Measurements from ENCODE around the gene PSMB1. TPM values are rescaled to one million over a fixed set of nuclear protein-coding genes. Genes with fewer than 3 reads are reported as not detected.

PSMB1 gene
- total and polyA plus RNA-seq, 2 experiments from 2014 or later, result 357 to 576 TPM

DNA sequence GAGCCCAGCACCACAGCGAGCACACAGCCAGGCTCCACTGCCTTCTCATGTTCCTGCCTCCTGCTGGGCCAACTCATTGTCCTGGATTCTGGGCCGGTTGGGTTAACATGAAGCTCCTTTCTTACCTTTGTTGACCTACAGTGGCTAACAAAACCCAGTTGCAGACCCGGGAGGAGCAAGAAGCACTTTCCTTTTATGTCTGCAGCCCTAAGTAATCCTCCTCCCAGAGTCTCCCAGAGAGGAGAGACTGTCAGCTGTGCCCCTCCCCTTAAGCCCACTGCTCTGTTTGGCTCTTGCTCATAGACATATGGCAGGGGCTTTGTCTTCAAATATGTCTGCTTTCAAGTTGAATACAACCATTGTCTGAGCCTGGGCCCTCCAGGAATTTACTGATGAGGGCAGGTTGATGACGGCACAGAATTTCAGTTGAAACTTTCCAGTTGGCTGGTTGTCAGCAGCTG is 55.2 kb downstream of the PSMB1 start:
- peak; percentile 74 for DNase-seq (ENCODE audit: low spot score)
- H3K27ac Mint-ChIP-seq, result no peak overlapping the region
- Histone ChIP-seq H3K4me1 (ENCODE audit: insufficient read depth) (peaks cover 7% of the 10 kb centered on the region; the same call in 1 of the 2 replicates), H4K20me1 (replicated peaks; ENCODE audit: insufficient read depth) (no peaks in the 10 kb centered on the region), H3K27ac (ENCODE audit: low read depth) (no peak overlapping the region), H3K4me3 (no peak overlapping the region), H3F3A (replicated peaks; ENCODE audit: low read depth) (no peaks in the 10 kb centered on the region), H3K36me3 (ENCODE audit: insufficient read depth) (no peaks in the 10 kb centered on the region), H3K79me2 (replicated peaks; ENCODE audit: insufficient read depth) (no peaks in the 10 kb centered on the region), H3K4me2 (no peak overlapping the region), H2AFZ (no peak overlapping the region), H3K9me2 (ENCODE audit: insufficient read depth) (peaks cover 4% of the 10 kb centered on the region; the same call in 1 of the 2 replicates), H3K27me3 (ENCODE audit: insufficient read depth) (no peaks in the 10 kb centered on the region)
- no peak overlapping the region for H3K4me3 Mint-ChIP-seq
- H3K36me3 Mint-ChIP-seq (ENCODE audit: low read depth), result peaks cover 19% of the 10 kb centered on the region; the same call in 2 of the 3 replicates
- peaks cover 12% of the 10 kb centered on the region for H3K4me1 Mint-ChIP-seq
- peaks cover 30% of the 10 kb centered on the region for H3K9me3 Mint-ChIP-seq
- TF ChIP-seq CREB1 (CRISPR knock-in tag; IDR thresholded peaks at IDR 0.05; ENCODE audit: low read depth) (no peak), ZNF114 (CRISPR knock-in tag; IDR thresholded peaks at IDR 0.05) (peak; percentile 70; the same call in 1 of the 2 replicates), POLR2AphosphoS5 (IDR thresholded peaks at IDR 0.05; ENCODE audit: low read depth) (no peak), NANOG (IDR thresholded peaks at IDR 0.05; ENCODE audit: borderline replicate concordance) (no peak), JUNB (IDR thresholded peaks at IDR 0.05; ENCODE audit: unreplicated experiment) (no peak), EZH2phosphoT487 (IDR thresholded peaks at IDR 0.05; ENCODE audit: unreplicated experiment) (no peak), STAT1 (IDR thresholded peaks at IDR 0.05; ENCODE audit: unreplicated experiment) (no peak), EZH2 (IDR thresholded peaks at IDR 0.05; ENCODE audit: low read depth, unreplicated experiment) (no peak), ZNF331 (CRISPR knock-in tag; IDR thresholded peaks at IDR 0.05; ENCODE audit: low read depth) (no peak)
- TF ChIP-seq, protein P1, sequence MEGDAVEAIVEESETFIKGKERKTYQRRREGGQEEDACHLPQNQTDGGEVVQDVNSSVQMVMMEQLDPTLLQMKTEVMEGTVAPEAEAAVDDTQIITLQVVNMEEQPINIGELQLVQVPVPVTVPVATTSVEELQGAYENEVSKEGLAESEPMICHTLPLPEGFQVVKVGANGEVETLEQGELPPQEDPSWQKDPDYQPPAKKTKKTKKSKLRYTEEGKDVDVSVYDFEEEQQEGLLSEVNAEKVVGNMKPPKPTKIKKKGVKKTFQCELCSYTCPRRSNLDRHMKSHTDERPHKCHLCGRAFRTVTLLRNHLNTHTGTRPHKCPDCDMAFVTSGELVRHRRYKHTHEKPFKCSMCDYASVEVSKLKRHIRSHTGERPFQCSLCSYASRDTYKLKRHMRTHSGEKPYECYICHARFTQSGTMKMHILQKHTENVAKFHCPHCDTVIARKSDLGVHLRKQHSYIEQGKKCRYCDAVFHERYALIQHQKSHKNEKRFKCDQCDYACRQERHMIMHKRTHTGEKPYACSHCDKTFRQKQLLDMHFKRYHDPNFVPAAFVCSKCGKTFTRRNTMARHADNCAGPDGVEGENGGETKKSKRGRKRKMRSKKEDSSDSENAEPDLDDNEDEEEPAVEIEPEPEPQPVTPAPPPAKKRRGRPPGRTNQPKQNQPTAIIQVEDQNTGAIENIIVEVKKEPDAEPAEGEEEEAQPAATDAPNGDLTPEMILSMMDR (conservative IDR thresholded peaks at IDR 0.05; ENCODE audit: low read depth in 2 of 2), result no peak
- TF ChIP-seq, protein P2, sequence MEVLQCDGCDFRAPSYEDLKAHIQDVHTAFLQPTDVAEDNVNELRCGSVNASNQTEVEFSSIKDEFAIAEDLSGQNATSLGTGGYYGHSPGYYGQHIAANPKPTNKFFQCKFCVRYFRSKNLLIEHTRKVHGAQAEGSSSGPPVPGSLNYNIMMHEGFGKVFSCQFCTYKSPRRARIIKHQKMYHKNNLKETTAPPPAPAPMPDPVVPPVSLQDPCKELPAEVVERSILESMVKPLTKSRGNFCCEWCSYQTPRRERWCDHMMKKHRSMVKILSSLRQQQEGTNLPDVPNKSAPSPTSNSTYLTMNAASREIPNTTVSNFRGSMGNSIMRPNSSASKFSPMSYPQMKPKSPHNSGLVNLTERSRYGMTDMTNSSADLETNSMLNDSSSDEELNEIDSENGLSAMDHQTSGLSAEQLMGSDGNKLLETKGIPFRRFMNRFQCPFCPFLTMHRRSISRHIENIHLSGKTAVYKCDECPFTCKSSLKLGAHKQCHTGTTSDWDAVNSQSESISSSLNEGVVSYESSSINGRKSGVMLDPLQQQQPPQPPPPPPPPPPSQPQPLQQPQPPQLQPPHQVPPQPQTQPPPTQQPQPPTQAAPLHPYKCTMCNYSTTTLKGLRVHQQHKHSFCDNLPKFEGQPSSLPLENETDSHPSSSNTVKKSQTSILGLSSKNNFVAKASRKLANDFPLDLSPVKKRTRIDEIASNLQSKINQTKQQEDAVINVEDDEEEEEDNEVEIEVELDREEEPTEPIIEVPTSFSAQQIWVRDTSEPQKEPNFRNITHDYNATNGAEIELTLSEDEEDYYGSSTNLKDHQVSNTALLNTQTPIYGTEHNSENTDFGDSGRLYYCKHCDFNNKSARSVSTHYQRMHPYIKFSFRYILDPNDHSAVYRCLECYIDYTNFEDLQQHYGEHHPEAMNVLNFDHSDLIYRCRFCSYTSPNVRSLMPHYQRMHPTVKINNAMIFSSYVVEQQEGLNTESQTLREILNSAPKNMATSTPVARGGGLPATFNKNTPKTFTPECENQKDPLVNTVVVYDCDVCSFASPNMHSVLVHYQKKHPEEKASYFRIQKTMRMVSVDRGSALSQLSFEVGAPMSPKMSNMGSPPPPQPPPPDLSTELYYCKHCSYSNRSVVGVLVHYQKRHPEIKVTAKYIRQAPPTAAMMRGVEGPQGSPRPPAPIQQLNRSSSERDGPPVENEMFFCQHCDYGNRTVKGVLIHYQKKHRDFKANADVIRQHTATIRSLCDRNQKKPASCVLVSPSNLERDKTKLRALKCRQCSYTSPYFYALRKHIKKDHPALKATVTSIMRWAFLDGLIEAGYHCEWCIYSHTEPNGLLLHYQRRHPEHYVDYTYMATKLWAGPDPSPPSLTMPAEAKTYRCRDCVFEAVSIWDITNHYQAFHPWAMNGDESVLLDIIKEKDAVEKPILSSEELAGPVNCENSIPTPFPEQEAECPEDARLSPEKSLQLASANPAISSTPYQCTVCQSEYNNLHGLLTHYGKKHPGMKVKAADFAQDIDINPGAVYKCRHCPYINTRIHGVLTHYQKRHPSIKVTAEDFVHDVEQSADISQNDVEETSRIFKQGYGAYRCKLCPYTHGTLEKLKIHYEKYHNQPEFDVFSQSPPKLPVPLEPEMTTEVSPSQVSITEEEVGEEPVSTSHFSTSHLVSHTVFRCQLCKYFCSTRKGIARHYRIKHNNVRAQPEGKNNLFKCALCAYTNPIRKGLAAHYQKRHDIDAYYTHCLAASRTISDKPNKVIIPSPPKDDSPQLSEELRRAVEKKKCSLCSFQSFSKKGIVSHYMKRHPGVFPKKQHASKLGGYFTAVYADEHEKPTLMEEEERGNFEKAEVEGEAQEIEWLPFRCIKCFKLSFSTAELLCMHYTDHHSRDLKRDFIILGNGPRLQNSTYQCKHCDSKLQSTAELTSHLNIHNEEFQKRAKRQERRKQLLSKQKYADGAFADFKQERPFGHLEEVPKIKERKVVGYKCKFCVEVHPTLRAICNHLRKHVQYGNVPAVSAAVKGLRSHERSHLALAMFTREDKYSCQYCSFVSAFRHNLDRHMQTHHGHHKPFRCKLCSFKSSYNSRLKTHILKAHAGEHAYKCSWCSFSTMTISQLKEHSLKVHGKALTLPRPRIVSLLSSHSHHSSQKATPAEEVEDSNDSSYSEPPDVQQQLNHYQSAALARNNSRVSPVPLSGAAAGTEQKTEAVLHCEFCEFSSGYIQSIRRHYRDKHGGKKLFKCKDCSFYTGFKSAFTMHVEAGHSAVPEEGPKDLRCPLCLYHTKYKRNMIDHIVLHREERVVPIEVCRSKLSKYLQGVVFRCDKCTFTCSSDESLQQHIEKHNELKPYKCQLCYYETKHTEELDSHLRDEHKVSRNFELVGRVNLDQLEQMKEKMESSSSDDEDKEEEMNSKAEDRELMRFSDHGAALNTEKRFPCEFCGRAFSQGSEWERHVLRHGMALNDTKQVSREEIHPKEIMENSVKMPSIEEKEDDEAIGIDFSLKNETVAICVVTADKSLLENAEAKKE (CRISPR knock-in tag; IDR thresholded peaks at IDR 0.05), result peak; percentile 99
- TF ChIP-seq, protein P3, sequence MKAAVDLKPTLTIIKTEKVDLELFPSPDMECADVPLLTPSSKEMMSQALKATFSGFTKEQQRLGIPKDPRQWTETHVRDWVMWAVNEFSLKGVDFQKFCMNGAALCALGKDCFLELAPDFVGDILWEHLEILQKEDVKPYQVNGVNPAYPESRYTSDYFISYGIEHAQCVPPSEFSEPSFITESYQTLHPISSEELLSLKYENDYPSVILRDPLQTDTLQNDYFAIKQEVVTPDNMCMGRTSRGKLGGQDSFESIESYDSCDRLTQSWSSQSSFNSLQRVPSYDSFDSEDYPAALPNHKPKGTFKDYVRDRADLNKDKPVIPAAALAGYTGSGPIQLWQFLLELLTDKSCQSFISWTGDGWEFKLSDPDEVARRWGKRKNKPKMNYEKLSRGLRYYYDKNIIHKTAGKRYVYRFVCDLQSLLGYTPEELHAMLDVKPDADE (IDR thresholded peaks at IDR 0.05), result no peak
- TF ChIP-seq, protein P4, sequence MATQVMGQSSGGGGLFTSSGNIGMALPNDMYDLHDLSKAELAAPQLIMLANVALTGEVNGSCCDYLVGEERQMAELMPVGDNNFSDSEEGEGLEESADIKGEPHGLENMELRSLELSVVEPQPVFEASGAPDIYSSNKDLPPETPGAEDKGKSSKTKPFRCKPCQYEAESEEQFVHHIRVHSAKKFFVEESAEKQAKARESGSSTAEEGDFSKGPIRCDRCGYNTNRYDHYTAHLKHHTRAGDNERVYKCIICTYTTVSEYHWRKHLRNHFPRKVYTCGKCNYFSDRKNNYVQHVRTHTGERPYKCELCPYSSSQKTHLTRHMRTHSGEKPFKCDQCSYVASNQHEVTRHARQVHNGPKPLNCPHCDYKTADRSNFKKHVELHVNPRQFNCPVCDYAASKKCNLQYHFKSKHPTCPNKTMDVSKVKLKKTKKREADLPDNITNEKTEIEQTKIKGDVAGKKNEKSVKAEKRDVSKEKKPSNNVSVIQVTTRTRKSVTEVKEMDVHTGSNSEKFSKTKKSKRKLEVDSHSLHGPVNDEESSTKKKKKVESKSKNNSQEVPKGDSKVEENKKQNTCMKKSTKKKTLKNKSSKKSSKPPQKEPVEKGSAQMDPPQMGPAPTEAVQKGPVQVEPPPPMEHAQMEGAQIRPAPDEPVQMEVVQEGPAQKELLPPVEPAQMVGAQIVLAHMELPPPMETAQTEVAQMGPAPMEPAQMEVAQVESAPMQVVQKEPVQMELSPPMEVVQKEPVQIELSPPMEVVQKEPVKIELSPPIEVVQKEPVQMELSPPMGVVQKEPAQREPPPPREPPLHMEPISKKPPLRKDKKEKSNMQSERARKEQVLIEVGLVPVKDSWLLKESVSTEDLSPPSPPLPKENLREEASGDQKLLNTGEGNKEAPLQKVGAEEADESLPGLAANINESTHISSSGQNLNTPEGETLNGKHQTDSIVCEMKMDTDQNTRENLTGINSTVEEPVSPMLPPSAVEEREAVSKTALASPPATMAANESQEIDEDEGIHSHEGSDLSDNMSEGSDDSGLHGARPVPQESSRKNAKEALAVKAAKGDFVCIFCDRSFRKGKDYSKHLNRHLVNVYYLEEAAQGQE (IDR thresholded peaks at IDR 0.05; ENCODE audit: unreplicated experiment), result no peak
- peak; percentile 99 for ATAC-seq
- H3K27me3 Mint-ChIP-seq (ENCODE audit: insufficient read depth, low read depth, poor library complexity), result peaks cover 16% of the 10 kb centered on the region
